ENCODE measurements around the gene DENND4B.

- TF ChIP-seq CTCF (conservative IDR thresholded peaks at IDR 0.05) (no peak), EZH2 (IDR thresholded peaks at IDR 0.05; ENCODE audit: low read depth) (no peak)
Observed at GRCh38 chr1:153881751-153882150, 64.8 kb downstream of the DENND4B start.
